Measurements from ENCODE around the gene EXOC6B.

The EXOC6B gene

GRCh38 chr2:72141032-72141645 is 684.7 kb downstream of the EXOC6B start:
- Histone ChIP-seq H3K9me3 (ENCODE audit: control insufficient read depth, insufficient read depth, low read depth, low read length) (no peaks in the 10 kb centered on the region), H3K4me1 (ENCODE audit: control insufficient read depth, insufficient read depth, low read length) (peaks cover 3% of the 10 kb centered on the region), H3K4me3 (ENCODE audit: low read depth, low read length) (no peak overlapping the region), H3K36me3 (ENCODE audit: control insufficient read depth in 2 of 2, insufficient read depth in 1 of 2, low read length in 2 of 2) (no peaks in the 10 kb centered on the region), H3K27ac (ENCODE audit: extremely low read depth, low read depth, low read length) (no peak overlapping the region)
- TF ChIP-seq REST (tag by site-specific recombination; IDR thresholded peaks at IDR 0.05) (no peak), ZNF843 (tag by site-specific recombination; IDR thresholded peaks at IDR 0.05) (no peak), ZNF10 (tag by site-specific recombination; IDR thresholded peaks at IDR 0.05) (no peak), PRDM4 (tag by site-specific recombination; IDR thresholded peaks at IDR 0.05) (no peak), ZBTB10 (tag by site-specific recombination; IDR thresholded peaks at IDR 0.05) (no peak), ZNF707 (tag by site-specific recombination; IDR thresholded peaks at IDR 0.05) (no peak), ZNF488 (tag by site-specific recombination; IDR thresholded peaks at IDR 0.05) (no peak), ZNF777 (tag by site-specific recombination; IDR thresholded peaks at IDR 0.05; ENCODE audit: borderline replicate concordance) (no peak), ZNF501 (tag by site-specific recombination; IDR thresholded peaks at IDR 0.05) (no peak), ATF2 (tag by site-specific recombination; IDR thresholded peaks at IDR 0.05; ENCODE audit: low read depth) (no peak), ZNF202 (tag by site-specific recombination; IDR thresholded peaks at IDR 0.05; ENCODE audit: borderline replicate concordance) (no peak), ZNF274 (IDR thresholded peaks at IDR 0.05; ENCODE audit: low read length) (no peak), ZNF274 (tag by site-specific recombination; IDR thresholded peaks at IDR 0.05; ENCODE audit: borderline replicate concordance) (no peak), AEBP2 (tag by site-specific recombination; IDR thresholded peaks at IDR 0.05; ENCODE audit: borderline replicate concordance) (no peak), SCRT1 (tag by site-specific recombination; IDR thresholded peaks at IDR 0.05; ENCODE audit: borderline replicate concordance) (no peak), ZNF302 (tag by site-specific recombination; IDR thresholded peaks at IDR 0.05; ENCODE audit: low read depth) (no peak), ZNF521 (tag by site-specific recombination; IDR thresholded peaks at IDR 0.05) (no peak), GLI2 (tag by site-specific recombination; IDR thresholded peaks at IDR 0.05; ENCODE audit: borderline replicate concordance, low read depth) (no peak), ZBTB1 (tag by site-specific recombination; IDR thresholded peaks at IDR 0.05) (no peak), ZNF555 (tag by site-specific recombination; conservative IDR thresholded peaks at IDR 0.05) (no peak)
- ChIA-PET POLR2A (no interaction called here), CTCF (interaction anchor here (0.6 kb wide), 1 partner anchor 216 kb away, joined by 4 read pairs; no protein-coding TSS in a partner anchor)
